HUES64 (cell line): Measurements from ENCODE around the gene NR4A1.
A peak's percentile ranks its signal among the peaks of the same experiment; 100 is the strongest.

ENCODE experiments used
- H3K27ac ChIP-seq: 2 replicates; pipeline ENCODE4 v1.7.0; 2013; ENCODE audit warnings: low read depth, low read length, inconsistent platforms
- H3K27me3 ChIP-seq: 2 replicates; pipeline ENCODE4 v1.6.1; 2013; ENCODE audit warnings: mild to moderate bottlenecking, low read length; ENCODE audit not compliant: insufficient read depth
- H3K36me3 ChIP-seq: 2 replicates; pipeline ENCODE4 v1.6.1; 2013; ENCODE audit warnings: mild to moderate bottlenecking, low read length; ENCODE audit not compliant: insufficient read depth
- H3K4me1 ChIP-seq: 2 replicates; pipeline ENCODE4 v1.6.1; 2013; ENCODE audit warnings: mild to moderate bottlenecking, low read length, moderate library complexity; ENCODE audit not compliant: insufficient read depth
- H3K4me3 ChIP-seq: 2 replicates; pipeline ENCODE4 v1.5.1; 2013; ENCODE audit warnings: mild to moderate bottlenecking, low read length, moderate library complexity
- H3K9ac ChIP-seq: 2 replicates; pipeline ENCODE4 v1.6.1; 2013; ENCODE audit warnings: mild to moderate bottlenecking, low read depth, low read length
- H3K9me3 ChIP-seq: 2 replicates; pipeline ENCODE4 v1.6.1; 2013; ENCODE audit warnings: low read depth, low read length; ENCODE audit not compliant: insufficient read depth
- WGBS: fragments of 150-250, 120-280 bp; methylation state at CpG from one replicate; pipeline ENCODE4 v1.1.7; 2013; ENCODE audit warnings: missing lambda C conversion rate; 5-methylcytosine and 5-hydroxymethylcytosine counted together

NR4A1 gene

GRCh38 chr12:52020539-52021336 lies 30.5 kb upstream of the NR4A1 start:
- Histone ChIP-seq H3K4me1 (peaks cover 4% of the 10 kb centered on the region; the same call in 1 of the 2 replicates), H3K9me3 (no peaks in the 10 kb centered on the region), H3K27me3 (peaks cover 58% of the 10 kb centered on the region), H3K4me3 (peak overlapping the region; percentile 21; the same call in 1 of the 2 replicates), H3K27ac (no peak overlapping the region), H3K36me3 (no peaks in the 10 kb centered on the region), H3K9ac (no peak overlapping the region)
- WGBS: 29% methylated on average over 9 of the region's 9 CpGs

- Histone ChIP-seq H3K27ac (no peak overlapping the region), H3K4me1 (peaks cover 4% of the 10 kb centered on the region; the same call in 1 of the 2 replicates)
Measured at GRCh38 chr12:52022841-52023181, 28.4 kb upstream of the NR4A1 start.

DNA sequence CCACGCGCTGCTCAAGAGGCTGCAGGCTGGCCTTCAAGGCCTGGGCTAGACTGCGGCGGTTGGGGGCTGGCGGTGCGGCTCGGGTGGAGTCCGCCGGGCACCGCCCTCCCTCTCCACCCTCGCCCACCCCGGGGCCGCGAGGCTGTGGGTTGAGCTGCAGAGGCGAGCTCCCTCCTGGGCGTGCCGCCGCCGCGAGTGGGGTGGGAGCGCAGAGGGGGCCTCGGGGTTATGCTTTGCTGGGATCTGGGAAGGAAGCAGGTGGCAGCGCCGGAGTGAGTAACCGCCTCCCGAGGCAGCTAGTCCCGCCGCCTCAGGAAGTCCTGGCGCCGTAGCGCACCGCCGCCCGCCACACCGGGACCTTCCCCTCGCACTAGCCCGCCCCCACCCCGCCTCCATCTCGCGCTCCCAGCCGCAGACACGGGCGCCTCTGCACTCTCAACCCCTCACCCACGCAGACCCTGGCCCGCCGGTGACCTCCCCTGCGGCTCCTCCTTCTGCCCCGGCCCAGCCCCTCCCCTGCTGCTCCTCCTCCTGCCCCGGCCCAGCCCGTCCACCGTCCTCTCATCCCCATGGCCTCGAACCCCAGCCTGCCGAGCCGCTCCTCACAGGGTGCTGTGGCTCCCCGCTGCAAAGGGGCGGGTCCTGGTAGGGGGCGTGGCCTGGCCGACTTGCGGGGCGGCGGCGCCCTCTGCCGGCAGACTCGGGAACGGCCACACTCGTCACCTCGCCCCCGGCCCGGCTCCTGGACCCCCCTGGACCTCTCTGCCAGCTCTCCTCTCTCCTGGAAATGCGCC lies 27.9 kb upstream of the NR4A1 start:
- peaks cover 4% of the 10 kb centered on the region; the same call in 1 of the 2 replicates for H3K4me1 ChIP-seq
- H3K27ac ChIP-seq: no peak overlapping the region
- under 1% methylated on average over 70 of the region's 70 CpGs for WGBS
- H3K9ac ChIP-seq: no peak overlapping the region
- H3K36me3 ChIP-seq: no peaks in the 10 kb centered on the region
- H3K27me3 ChIP-seq: peaks cover 41% of the 10 kb centered on the region
- H3K9me3 ChIP-seq: no peaks in the 10 kb centered on the region
- peak overlapping the region; percentile 59 for H3K4me3 ChIP-seq

More at GRCh38 chr12:52022841-52023181, 28.4 kb upstream of the NR4A1 start:
- H3K36me3 ChIP-seq: no peaks in the 10 kb centered on the region
- 9% methylated on average over 14 of the region's 14 CpGs for WGBS
- no peak overlapping the region for H3K9ac ChIP-seq
- H3K27me3 ChIP-seq: peaks cover 41% of the 10 kb centered on the region
- H3K4me3 ChIP-seq: peak overlapping the region; percentile 59
- no peaks in the 10 kb centered on the region for H3K9me3 ChIP-seq

- H3K27me3 ChIP-seq: peaks cover 41% of the 10 kb centered on the region
- peak overlapping the region; percentile 59; the same call in 1 of the 2 replicates for H3K4me3 ChIP-seq
- no peak overlapping the region for H3K27ac ChIP-seq
- no peak overlapping the region for H3K9ac ChIP-seq
- 37% methylated on average over 20 of the region's 20 CpGs for WGBS
- H3K9me3 ChIP-seq: no peaks in the 10 kb centered on the region
- H3K4me1 ChIP-seq: peaks cover 5% of the 10 kb centered on the region; the same call in 1 of the 2 replicates
- no peaks in the 10 kb centered on the region for H3K36me3 ChIP-seq
Measured at GRCh38 chr12:52023976-52024688, 27.1 kb upstream of the NR4A1 start.

DNA sequence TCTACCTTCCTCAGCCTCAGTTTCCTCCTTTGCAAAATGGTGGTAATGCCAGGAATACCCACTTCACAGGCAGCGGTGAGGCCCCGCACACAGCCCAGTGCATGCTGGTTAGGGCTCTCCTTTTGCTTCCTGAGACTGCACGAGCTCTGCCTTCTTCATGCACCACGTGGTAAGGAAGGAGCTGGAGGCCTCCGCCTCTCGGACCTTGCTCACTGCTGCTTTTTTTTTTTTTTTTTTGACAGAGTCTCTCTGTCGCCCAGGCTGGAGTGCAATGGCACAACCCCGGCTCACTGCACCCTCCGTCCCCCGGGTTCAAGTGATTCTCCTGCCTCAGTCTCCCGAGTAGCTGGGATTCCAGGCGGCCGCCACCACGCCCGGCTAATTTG lies 26.4 kb upstream of the NR4A1 start:
- no peak overlapping the region for H3K27ac ChIP-seq
- H3K36me3 ChIP-seq: no peaks in the 10 kb centered on the region
- H3K9me3 ChIP-seq: no peaks in the 10 kb centered on the region
- peaks cover 38% of the 10 kb centered on the region for H3K27me3 ChIP-seq
- no peak overlapping the region for H3K4me3 ChIP-seq
- H3K4me1 ChIP-seq: peaks cover 10% of the 10 kb centered on the region
- H3K9ac ChIP-seq: no peak overlapping the region
- 90% methylated on average over 15 of the region's 15 CpGs for WGBS

DNA sequence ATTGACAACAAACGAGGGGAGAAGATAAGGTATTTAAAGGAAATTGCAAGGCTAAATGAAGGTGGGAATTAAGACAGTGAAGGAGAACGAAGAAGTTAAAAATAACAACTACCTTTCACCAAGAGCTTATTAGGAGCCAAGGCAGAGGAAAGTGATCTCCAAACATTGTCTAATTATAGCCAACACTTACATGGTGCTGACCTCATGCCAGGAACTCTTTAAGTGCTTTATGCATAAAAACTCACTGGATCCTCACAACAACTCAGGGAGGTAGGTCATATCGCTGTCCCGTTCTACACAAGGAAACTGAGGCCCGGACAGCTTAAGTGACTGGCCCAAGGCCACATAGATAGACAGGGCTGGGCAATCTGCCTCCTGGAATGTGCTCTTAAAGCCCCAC lies 25.0 kb upstream of the NR4A1 start:
- WGBS: 86% methylated on average over 4 of the region's 5 CpGs
- no peak overlapping the region for H3K9ac ChIP-seq
- no peaks in the 10 kb centered on the region for H3K36me3 ChIP-seq
- H3K4me3 ChIP-seq: 0 out of 2 replicates have a peak overlapping the region, but pooled peaks have one; percentile 52
- H3K27me3 ChIP-seq: peaks cover 35% of the 10 kb centered on the region
- no peak overlapping the region for H3K27ac ChIP-seq
- H3K9me3 ChIP-seq: no peaks in the 10 kb centered on the region
- H3K4me1 ChIP-seq: peaks cover 10% of the 10 kb centered on the region; the same call in 1 of the 2 replicates

DNA sequence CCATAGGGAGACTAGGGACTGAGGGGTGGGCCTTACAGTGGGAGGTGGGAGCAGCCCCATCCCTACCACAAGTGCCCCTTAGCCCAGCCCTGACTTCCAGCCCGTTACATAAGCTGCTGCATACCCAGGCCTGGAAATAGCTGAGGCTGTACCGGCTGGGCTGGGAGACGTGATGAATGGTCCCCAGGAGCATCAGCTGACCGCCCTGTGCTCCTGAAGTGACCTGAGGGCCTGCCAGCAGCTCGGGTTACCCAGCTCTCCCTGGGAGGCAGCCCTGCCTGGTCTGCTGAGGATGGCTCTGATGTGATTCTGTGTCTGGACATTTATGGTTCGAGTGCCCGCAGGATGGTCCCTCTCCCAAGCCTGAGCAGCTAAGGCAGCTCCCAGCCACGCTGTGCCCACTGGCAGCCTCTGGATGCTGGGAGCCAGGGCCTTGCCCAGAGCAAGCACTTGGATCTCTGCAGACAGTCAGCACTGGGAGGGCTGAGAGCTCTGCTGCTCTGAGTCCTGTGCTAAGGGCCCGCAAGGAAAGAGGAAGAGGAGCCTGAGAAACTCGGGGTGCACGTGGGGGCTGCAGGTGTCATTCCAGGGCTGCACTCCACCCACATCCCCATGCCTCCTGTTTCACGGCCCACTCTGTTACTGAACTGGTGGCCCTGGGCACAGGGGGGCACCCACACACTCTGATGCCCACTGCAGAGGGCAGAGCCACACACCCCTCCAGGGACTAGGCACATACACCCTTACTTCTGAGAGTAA lies 24.0 kb upstream of the NR4A1 start:
- Histone ChIP-seq H3K27me3 (peaks cover 29% of the 10 kb centered on the region), H3K4me1 (peaks cover 12% of the 10 kb centered on the region; the same call in 1 of the 2 replicates), H3K36me3 (no peaks in the 10 kb centered on the region), H3K4me3 (no peak overlapping the region), H3K9me3 (no peaks in the 10 kb centered on the region), H3K9ac (no peak overlapping the region), H3K27ac (no peak overlapping the region)
- WGBS: 84% methylated on average over 12 of the region's 12 CpGs

DNA sequence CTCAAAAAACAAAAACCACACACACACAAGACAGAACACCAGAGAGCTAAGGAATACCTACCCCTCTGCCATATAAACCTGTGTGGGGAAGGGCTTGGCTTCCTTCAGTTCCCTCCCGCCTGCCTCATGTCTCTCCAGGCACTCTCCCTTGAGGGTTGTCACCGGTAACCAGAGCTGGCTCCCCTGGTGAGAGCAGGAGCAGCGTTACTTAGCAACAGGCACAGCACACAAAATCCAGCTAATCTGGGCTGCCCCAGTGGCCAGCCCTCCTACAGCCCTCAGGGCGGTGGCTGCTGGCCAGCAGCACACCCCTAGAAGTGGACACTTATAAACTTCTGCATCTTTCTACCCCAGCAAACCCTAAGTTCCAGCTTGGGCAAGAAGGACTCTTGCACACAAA lies 21.6 kb upstream of the NR4A1 start:
- Histone ChIP-seq H3K4me3 (no peak overlapping the region), H3K9ac (no peak overlapping the region), H3K36me3 (no peaks in the 10 kb centered on the region), H3K4me1 (peaks cover 21% of the 10 kb centered on the region; the same call in 1 of the 2 replicates), H3K27me3 (peaks cover 21% of the 10 kb centered on the region), H3K27ac (no peak overlapping the region), H3K9me3 (no peaks in the 10 kb centered on the region)
- 3% methylated on average over 4 of the region's 4 CpGs for WGBS

DNA sequence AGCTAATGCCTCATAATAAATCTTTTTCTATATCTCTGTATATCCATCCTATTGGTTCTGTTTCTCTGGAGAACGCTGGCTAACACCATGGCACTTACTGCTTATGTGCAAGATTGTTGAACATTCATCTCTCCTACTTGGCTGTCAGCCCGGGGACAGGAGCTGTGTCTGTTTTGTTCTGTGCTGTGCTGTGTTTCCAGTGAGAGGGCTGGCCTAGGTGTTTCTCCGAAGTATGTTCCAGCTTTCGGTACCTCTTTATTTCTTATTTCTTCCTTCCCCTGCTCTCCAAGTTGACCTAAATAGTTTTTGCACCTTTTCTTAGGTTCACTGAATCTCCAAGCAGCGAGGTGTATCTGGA lies 18.8 kb upstream of the NR4A1 start:
- Histone ChIP-seq H3K27me3 (peaks cover 42% of the 10 kb centered on the region), H3K9me3 (no peaks in the 10 kb centered on the region), H3K4me3 (peak overlapping the region; percentile 38), H3K4me1 (peaks cover 25% of the 10 kb centered on the region; the same call in 1 of the 2 replicates), H3K27ac (no peak overlapping the region), H3K9ac (no peak overlapping the region), H3K36me3 (no peaks in the 10 kb centered on the region)
- WGBS: 40% methylated on average over 5 of the region's 5 CpGs

DNA sequence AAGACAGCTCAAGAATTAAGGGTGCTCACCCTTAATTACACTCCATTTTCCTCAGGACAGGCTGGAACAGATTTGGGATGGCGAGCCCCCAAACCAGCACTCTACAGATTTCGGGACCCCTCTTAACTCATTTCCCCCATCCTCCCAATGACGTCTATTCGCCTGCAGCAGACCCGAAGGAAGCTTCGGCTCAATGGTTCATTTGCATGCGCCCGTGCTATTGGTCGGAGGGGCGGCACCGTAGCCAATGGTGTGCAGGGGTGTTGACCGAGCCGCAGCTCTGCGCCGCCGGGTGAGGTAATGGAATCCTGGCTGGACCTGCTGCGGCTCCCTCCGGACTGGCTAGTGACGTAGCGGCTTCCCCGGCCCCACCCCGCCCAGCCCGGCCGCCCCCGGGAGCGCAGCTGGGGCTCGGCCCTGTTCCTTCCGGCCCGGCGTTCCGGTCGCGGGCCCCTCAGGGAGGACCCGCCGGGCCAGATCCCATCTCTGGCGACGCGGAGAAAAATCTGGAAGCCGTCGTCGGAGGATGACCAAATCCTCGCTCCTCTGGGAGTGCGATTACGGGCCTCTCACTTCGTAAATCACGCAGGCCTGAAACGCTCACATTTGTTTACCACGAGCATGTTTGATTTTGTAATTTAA lies 18.3 kb upstream of the NR4A1 start:
- H3K4me1 ChIP-seq: peaks cover 25% of the 10 kb centered on the region; the same call in 1 of the 2 replicates
- peak overlapping the region; percentile 60 for H3K27ac ChIP-seq
- H3K9ac ChIP-seq: peak overlapping the region; percentile 11; the same call in 1 of the 2 replicates
- WGBS: 3% methylated on average over 48 of the region's 48 CpGs
- no peaks in the 10 kb centered on the region for H3K36me3 ChIP-seq
- peaks cover 47% of the 10 kb centered on the region for H3K27me3 ChIP-seq
- H3K9me3 ChIP-seq: no peaks in the 10 kb centered on the region
- peak overlapping the region; percentile 52 for H3K4me3 ChIP-seq
